ENCODE data around the gene GDF7.

The GDF7 gene

GRCh38 chr2:20653695-20654534, 13.0 kb upstream of the GDF7 start:
- H3K4me1 ChIP-seq (ENCODE audit: control insufficient read depth, insufficient read depth, low read length), result peaks cover 11% of the 10 kb centered on the region
- H3K27me3 ChIP-seq (ENCODE audit: control insufficient read depth, insufficient read depth, low read length), result peaks cover 19% of the 10 kb centered on the region
- H3K9me3 ChIP-seq (ENCODE audit: control insufficient read depth, insufficient read depth, low read length), result no peaks in the 10 kb centered on the region
- H3K27ac ChIP-seq (ENCODE audit: low read depth, low read length), result no peak overlapping the region
- H3K36me3 ChIP-seq (ENCODE audit: control insufficient read depth, insufficient read depth, low read length), result no peaks in the 10 kb centered on the region
- no peak overlapping the region for H3K9ac ChIP-seq (ENCODE audit: low read depth, low read length)
- H3K4me3 ChIP-seq (ENCODE audit: low read depth, low read length), result no peak overlapping the region

GRCh38 chr2:20654535-20654813, 12.5 kb upstream of the GDF7 start:
- no peaks in the 10 kb centered on the region for H3K9me3 ChIP-seq (ENCODE audit: control insufficient read depth, insufficient read depth, low read length)
- H3K27me3 ChIP-seq (ENCODE audit: control insufficient read depth, insufficient read depth, low read length), result peaks cover 22% of the 10 kb centered on the region
- H3K9ac ChIP-seq (ENCODE audit: low read depth, low read length), result no peak overlapping the region
- H3K27ac ChIP-seq (ENCODE audit: low read depth, low read length), result no peak overlapping the region
- no peaks in the 10 kb centered on the region for H3K36me3 ChIP-seq (ENCODE audit: control insufficient read depth, insufficient read depth, low read length)
- peaks cover 11% of the 10 kb centered on the region for H3K4me1 ChIP-seq (ENCODE audit: control insufficient read depth, insufficient read depth, low read length)
- no peak overlapping the region for H3K4me3 ChIP-seq (ENCODE audit: low read depth, low read length)

- Histone ChIP-seq H3K4me3 (ENCODE audit: low read depth, low read length) (no peak overlapping the region), H3K9me3 (ENCODE audit: control insufficient read depth, insufficient read depth, low read length) (no peaks in the 10 kb centered on the region), H3K4me1 (ENCODE audit: control insufficient read depth, insufficient read depth, low read length) (peaks cover 7% of the 10 kb centered on the region; the same call in 1 of the 2 replicates), H3K36me3 (ENCODE audit: control insufficient read depth, insufficient read depth, low read length) (no peaks in the 10 kb centered on the region), H3K27ac (ENCODE audit: low read depth, low read length) (no peak overlapping the region), H3K27me3 (ENCODE audit: control insufficient read depth, insufficient read depth, low read length) (peaks cover 27% of the 10 kb centered on the region), H3K9ac (ENCODE audit: low read depth, low read length) (no peak overlapping the region)
Observed at GRCh38 chr2:20656561-20656960, 10.4 kb upstream of the GDF7 start.

GRCh38 chr2:20657522-20658235, 9.3 kb upstream of the GDF7 start:
- no peak overlapping the region for H3K4me3 ChIP-seq (ENCODE audit: low read depth, low read length)
- H3K27ac ChIP-seq (ENCODE audit: low read depth, low read length), result no peak overlapping the region
- peaks cover 5% of the 10 kb centered on the region; the same call in 1 of the 2 replicates for H3K4me1 ChIP-seq (ENCODE audit: control insufficient read depth, insufficient read depth, low read length)

GRCh38 chr2:20660506-20661420, 6.2 kb upstream of the GDF7 start:
- Histone ChIP-seq H3K9me3 (ENCODE audit: control insufficient read depth, insufficient read depth, low read length) (no peaks in the 10 kb centered on the region), H3K27ac (ENCODE audit: low read depth, low read length) (no peak overlapping the region), H3K36me3 (ENCODE audit: control insufficient read depth, insufficient read depth, low read length) (no peaks in the 10 kb centered on the region), H3K4me3 (ENCODE audit: low read depth, low read length) (no peak overlapping the region), H3K4me1 (ENCODE audit: control insufficient read depth, insufficient read depth, low read length) (peaks cover 19% of the 10 kb centered on the region; the same call in 1 of the 2 replicates), H3K27me3 (ENCODE audit: control insufficient read depth, insufficient read depth, low read length) (peaks cover 59% of the 10 kb centered on the region), H3K9ac (ENCODE audit: low read depth, low read length) (no peak overlapping the region)

More at GRCh38 chr2:20657522-20658235, 9.3 kb upstream of the GDF7 start:
- Histone ChIP-seq H3K36me3 (ENCODE audit: control insufficient read depth, insufficient read depth, low read length) (no peaks in the 10 kb centered on the region), H3K9me3 (ENCODE audit: control insufficient read depth, insufficient read depth, low read length) (no peaks in the 10 kb centered on the region), H3K9ac (ENCODE audit: low read depth, low read length) (no peak overlapping the region), H3K27me3 (ENCODE audit: control insufficient read depth, insufficient read depth, low read length) (peaks cover 32% of the 10 kb centered on the region)

GRCh38 chr2:20661421-20662307, 5.3 kb upstream of the GDF7 start:
- Histone ChIP-seq H3K27me3 (ENCODE audit: control insufficient read depth, insufficient read depth, low read length) (peaks cover 66% of the 10 kb centered on the region), H3K9me3 (ENCODE audit: control insufficient read depth, insufficient read depth, low read length) (no peaks in the 10 kb centered on the region), H3K27ac (ENCODE audit: low read depth, low read length) (no peak overlapping the region), H3K9ac (ENCODE audit: low read depth, low read length) (no peak overlapping the region), H3K4me3 (ENCODE audit: low read depth, low read length) (no peak overlapping the region), H3K36me3 (ENCODE audit: control insufficient read depth, insufficient read depth, low read length) (no peaks in the 10 kb centered on the region), H3K4me1 (ENCODE audit: control insufficient read depth, insufficient read depth, low read length) (peaks cover 18% of the 10 kb centered on the region; the same call in 1 of the 2 replicates)

GRCh38 chr2:20662308-20662937, 4.5 kb upstream of the GDF7 start:
- Histone ChIP-seq H3K4me1 (ENCODE audit: control insufficient read depth, insufficient read depth, low read length) (peaks cover 16% of the 10 kb centered on the region; the same call in 1 of the 2 replicates), H3K9me3 (ENCODE audit: control insufficient read depth, insufficient read depth, low read length) (no peaks in the 10 kb centered on the region), H3K27ac (ENCODE audit: low read depth, low read length) (no peak overlapping the region), H3K36me3 (ENCODE audit: control insufficient read depth, insufficient read depth, low read length) (no peaks in the 10 kb centered on the region), H3K9ac (ENCODE audit: low read depth, low read length) (no peak overlapping the region), H3K4me3 (ENCODE audit: low read depth, low read length) (no peak overlapping the region), H3K27me3 (ENCODE audit: control insufficient read depth, insufficient read depth, low read length) (peaks cover 69% of the 10 kb centered on the region)

GRCh38 chr2:20663196-20664070, 3.5 kb upstream of the GDF7 start:
- no peak overlapping the region for H3K4me3 ChIP-seq (ENCODE audit: low read depth, low read length)
- no peaks in the 10 kb centered on the region for H3K9me3 ChIP-seq (ENCODE audit: control insufficient read depth, insufficient read depth, low read length)
- no peak overlapping the region for H3K27ac ChIP-seq (ENCODE audit: low read depth, low read length)
- H3K27me3 ChIP-seq (ENCODE audit: control insufficient read depth, insufficient read depth, low read length), result peaks cover 79% of the 10 kb centered on the region
- no peak overlapping the region for H3K9ac ChIP-seq (ENCODE audit: low read depth, low read length)
- no peaks in the 10 kb centered on the region for H3K36me3 ChIP-seq (ENCODE audit: control insufficient read depth, insufficient read depth, low read length)
- H3K4me1 ChIP-seq (ENCODE audit: control insufficient read depth, insufficient read depth, low read length), result peaks cover 22% of the 10 kb centered on the region

GRCh38 chr2:20664071-20664390, 2.9 kb upstream of the GDF7 start:
- peaks cover 85% of the 10 kb centered on the region for H3K27me3 ChIP-seq (ENCODE audit: control insufficient read depth, insufficient read depth, low read length)

More at GRCh38 chr2:20664071-20664390, 2.9 kb upstream of the GDF7 start:
- Histone ChIP-seq H3K36me3 (ENCODE audit: control insufficient read depth, insufficient read depth, low read length) (no peaks in the 10 kb centered on the region), H3K9ac (ENCODE audit: low read depth, low read length) (no peak overlapping the region), H3K27ac (ENCODE audit: low read depth, low read length) (no peak overlapping the region), H3K9me3 (ENCODE audit: control insufficient read depth, insufficient read depth, low read length) (no peaks in the 10 kb centered on the region), H3K4me3 (ENCODE audit: low read depth, low read length) (no peak overlapping the region), H3K4me1 (ENCODE audit: control insufficient read depth, insufficient read depth, low read length) (peaks cover 23% of the 10 kb centered on the region)
